Gastrocnemius medialis (tissue), 4 donors: Measurements from ENCODE around the gene NID1.

ENCODE experiments used
- POLR2A ChIP-seq, 2 donors: fragments of 450-650 bp; IDR thresholded peaks; one replicate each; pipeline ENCODE4 v1.6.1; 2017; ENCODE audit warnings: antibody characterized with exemption in 2 of 2, mild to moderate bottlenecking in 2 of 2, moderate library complexity in 2 of 2
- TF ChIP-seq, protein P1 (sequence below), 5 experiments: fragments of 450-650 bp in 3 of 5; fragments of 200-600 bp in 2 of 5; sonication (generic) in 2 of 5; IDR thresholded peaks in 4 of 5; conservative IDR thresholded peaks in 1 of 5; 1 replicate in 4 of 5; 2 replicates in 1 of 5; pipeline ENCODE4 v1.5.1; 2016 to 2019; ENCODE audit warnings: antibody characterized with exemption in 5 of 5, mild to moderate bottlenecking in 3 of 5, moderate library complexity in 3 of 5

DNA sequence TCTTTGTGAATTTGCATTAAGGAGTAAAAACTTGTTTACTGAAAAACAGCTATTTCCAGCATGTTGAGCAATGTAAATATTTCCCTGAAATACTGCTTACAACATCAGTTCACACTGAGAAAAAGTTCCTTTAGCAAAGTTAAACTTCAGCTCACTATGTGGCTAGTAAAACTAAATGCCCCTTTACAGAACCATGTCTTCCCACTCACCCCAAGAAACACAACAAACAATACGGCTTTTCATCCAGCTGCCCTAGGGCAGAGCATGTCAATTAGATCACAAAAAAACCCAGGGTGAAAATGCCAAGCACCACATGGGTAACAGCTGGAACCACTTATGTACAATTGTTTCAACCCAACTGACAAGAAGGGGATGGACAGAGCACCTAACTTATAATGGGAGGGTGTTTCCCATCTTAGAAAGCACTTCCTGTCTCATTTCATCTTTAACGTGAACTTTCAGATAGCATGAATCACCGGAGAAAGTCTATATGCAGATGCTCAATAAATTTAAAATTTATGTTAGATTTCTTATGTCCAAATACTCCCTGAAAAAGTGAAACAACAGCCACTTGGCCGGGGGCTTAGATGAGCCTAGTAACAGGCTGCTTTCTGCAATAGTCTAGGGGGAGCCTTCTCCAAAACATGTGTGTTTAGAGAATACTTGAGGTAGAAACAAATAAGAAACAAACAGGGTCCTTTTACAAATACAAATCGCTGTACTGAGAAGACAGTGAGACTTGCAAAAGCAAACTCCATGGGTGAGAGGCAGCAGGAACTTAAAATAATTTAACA is 6.6 kb downstream of the NID1 start:
- TF ChIP-seq, protein P1, sequence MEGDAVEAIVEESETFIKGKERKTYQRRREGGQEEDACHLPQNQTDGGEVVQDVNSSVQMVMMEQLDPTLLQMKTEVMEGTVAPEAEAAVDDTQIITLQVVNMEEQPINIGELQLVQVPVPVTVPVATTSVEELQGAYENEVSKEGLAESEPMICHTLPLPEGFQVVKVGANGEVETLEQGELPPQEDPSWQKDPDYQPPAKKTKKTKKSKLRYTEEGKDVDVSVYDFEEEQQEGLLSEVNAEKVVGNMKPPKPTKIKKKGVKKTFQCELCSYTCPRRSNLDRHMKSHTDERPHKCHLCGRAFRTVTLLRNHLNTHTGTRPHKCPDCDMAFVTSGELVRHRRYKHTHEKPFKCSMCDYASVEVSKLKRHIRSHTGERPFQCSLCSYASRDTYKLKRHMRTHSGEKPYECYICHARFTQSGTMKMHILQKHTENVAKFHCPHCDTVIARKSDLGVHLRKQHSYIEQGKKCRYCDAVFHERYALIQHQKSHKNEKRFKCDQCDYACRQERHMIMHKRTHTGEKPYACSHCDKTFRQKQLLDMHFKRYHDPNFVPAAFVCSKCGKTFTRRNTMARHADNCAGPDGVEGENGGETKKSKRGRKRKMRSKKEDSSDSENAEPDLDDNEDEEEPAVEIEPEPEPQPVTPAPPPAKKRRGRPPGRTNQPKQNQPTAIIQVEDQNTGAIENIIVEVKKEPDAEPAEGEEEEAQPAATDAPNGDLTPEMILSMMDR (IDR thresholded peaks at IDR 0.05 in 4 of 5, conservative IDR thresholded peaks at IDR 0.05 in 1 of 5) = no peak
- no peak for TF ChIP-seq POLR2A (IDR thresholded peaks at IDR 0.05)
